CD4-positive, alpha-beta T cell treated with Interleukin-2 at 100 ng/mL for 4 hours (primary cell): ENCODE measurements around the gene BBS7.

Source experiments
- DNase-seq: peaks from one replicate; pipeline ENCODE4 v3.0.0-alpha.2; 2020; ENCODE audit warnings: low spot score

BBS7 gene

GRCh38 chr4:121869841-121870822, at the start of gene BBS7:
Gene BBS7, minus strand, starts transcription at chr4:121870474. Its CDS starts 161 bp downstream, at chr4:121870313.
- DNase-seq: peak; percentile 96

- no peak for DNase-seq
Measured at GRCh38 chr4:121913667-121914066, 43.4 kb upstream of the BBS7 start.

GRCh38 chr4:121908346-121908745, 38.1 kb upstream of the BBS7 start:
- no peak for DNase-seq

- DNase-seq: peak; percentile 66
Measured at GRCh38 chr4:121900132-121900983, 30.1 kb upstream of the BBS7 start.

- DNase-seq: peak; percentile 20
Measured at GRCh38 chr4:121898150-121898549, 27.9 kb upstream of the BBS7 start.

- DNase-seq: no peak
Measured at GRCh38 chr4:121888134-121888533, 17.9 kb upstream of the BBS7 start.

- no peak for DNase-seq
Measured at GRCh38 chr4:121885115-121885514, 14.8 kb upstream of the BBS7 start.

GRCh38 chr4:121881158-121881557, 10.9 kb upstream of the BBS7 start:
- DNase-seq: no peak

GRCh38 chr4:121879135-121879534, 8.9 kb upstream of the BBS7 start:
- DNase-seq: no peak

GRCh38 chr4:121877041-121877773, 6.9 kb upstream of the BBS7 start:
- no peak for DNase-seq

- DNase-seq: no peak
Measured at GRCh38 chr4:121876070-121876469, 5.8 kb upstream of the BBS7 start.

GRCh38 chr4:121875652-121876051, 5.4 kb upstream of the BBS7 start:
- DNase-seq: no peak

- no peak for DNase-seq
Measured at GRCh38 chr4:121873604-121874003, 3.3 kb upstream of the BBS7 start.

GRCh38 chr4:121863799-121864198, 6.5 kb downstream of the BBS7 start:
- no peak for DNase-seq

- no peak for DNase-seq
Measured at GRCh38 chr4:121861426-121861825, 8.8 kb downstream of the BBS7 start.

GRCh38 chr4:121860121-121860520, 10.2 kb downstream of the BBS7 start:
- no peak for DNase-seq

- DNase-seq: no peak
Measured at GRCh38 chr4:121851354-121851753, 18.9 kb downstream of the BBS7 start.

- no peak for DNase-seq
Measured at GRCh38 chr4:121846662-121847061, 23.6 kb downstream of the BBS7 start.

GRCh38 chr4:121842862-121843261, 27.4 kb downstream of the BBS7 start:
- DNase-seq: no peak

- DNase-seq: no peak
Measured at GRCh38 chr4:121838136-121838535, 32.1 kb downstream of the BBS7 start.

- DNase-seq: no peak
Measured at GRCh38 chr4:121829511-121829910, 40.8 kb downstream of the BBS7 start.

GRCh38 chr4:121827853-121828252, 42.4 kb downstream of the BBS7 start:
- no peak for DNase-seq
